Dedifferentiated amniotic fluid mesenchymal stem cell (primary cell): ENCODE data around the gene DYSF.

Experiments used
- DNase-seq: peaks from one replicate; pipeline ENCODE4 v3.0.0-alpha.2; 2016; ENCODE audit errors: extremely low spot score

Gene DYSF

DNA sequence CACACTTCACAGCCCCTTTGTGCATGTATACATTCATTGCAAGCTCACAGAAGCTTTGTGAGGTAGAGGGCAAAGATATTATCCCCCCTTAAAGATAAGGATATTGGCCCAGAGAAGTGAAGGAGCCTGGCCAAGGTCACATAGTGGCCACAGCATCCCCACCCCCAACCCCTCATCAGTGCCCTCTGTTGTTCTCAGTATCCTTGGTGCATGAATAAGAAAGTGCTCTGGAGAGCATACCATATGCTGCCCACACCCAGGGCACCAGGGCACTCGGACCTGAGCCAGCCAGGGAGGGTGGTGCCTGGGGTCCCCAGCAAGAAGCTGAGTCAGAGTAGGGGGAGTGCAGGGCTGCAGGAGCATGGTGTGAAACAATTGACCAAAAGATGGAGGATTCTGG lies 3.3 kb downstream of the DYSF start:
- DNase-seq: no peak

DNA sequence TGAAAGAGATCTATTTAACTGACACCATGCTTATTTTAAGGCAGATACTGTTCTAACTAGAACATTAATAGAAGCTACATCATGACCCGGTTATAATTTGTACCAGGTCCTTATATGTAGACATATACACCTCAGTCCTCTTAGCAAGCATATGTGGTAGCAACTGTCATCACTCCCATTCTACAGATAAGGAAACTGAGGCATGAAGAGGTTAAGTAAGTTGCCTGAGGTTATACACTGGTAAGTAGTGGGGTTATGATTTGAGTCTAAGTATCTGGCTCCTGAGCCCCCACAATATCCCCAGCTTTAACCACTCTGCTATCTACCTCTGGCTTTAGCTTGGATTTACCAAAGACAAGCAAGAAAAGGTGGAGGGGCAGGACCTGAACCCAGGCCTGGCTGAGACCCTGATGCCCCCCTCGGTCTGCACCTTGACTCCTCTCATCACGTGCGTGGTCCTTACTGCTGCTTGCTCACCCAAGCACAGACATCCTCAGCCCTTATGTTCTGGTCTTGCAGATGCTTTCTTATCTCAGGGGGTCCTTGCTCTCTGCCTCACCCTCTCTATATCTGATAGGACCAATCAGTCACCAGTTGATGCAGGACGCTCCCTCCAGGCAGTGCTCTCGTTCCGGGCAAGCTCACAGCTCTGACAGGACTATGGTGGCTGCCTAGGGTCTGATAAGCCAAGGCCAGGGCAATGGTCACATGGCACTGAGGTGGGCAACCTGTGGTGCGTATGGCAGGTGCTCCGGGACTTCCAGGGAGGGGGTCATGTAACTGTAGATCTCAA lies 4.0 kb downstream of the DYSF start:
- DNase-seq: no peak

DNA sequence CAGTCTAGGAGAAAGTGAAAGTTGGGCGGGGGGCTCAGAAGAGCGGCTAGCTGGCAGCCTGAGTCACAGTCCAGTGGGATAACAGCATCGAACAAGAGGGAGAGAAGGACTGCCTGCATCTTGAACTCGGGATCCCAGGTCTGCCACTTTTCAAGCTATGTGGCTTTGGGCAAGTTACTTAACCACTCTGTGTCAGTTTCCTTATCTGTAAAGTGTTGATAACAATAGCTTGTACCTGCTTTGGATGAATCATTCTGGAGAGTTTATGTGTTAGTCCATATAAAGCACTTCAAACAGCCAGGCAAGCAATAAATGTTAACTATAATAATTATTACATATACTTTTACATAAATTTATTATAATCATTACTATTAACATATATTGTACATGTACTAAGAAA lies 4.6 kb downstream of the DYSF start:
- no peak for DNase-seq

DNA sequence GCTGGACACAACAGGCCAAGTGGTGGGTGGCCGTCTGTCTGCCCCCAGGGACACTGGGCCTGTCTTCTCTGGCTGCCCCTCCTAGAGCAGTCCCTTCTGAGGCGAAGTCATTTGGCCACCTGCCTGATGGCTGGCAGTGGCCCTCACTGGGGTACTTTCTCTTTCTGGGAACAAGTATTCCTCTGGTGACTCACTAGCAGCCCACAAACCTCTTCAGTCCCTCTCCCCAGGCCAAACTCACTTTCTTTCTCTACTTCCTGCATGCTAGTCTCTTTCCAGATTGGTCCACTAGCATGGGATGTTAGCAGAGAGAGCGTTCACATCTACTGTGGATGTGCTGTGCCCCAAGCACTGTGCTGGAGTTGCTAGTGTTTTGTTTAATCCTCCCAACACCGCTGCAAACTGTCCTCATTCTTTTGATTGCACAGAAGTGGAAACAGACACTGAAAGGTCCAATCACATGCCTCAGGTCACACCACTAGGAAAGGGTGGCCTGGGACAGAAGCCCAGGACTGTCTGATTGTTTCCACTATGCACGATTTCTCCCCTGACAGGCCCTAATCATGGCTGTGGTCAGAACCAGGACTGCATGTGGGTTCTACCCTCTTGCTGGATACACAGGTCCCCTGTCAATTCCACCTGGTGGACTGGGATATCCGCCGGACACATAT lies 5.2 kb downstream of the DYSF start:
- DNase-seq: no peak

DNA sequence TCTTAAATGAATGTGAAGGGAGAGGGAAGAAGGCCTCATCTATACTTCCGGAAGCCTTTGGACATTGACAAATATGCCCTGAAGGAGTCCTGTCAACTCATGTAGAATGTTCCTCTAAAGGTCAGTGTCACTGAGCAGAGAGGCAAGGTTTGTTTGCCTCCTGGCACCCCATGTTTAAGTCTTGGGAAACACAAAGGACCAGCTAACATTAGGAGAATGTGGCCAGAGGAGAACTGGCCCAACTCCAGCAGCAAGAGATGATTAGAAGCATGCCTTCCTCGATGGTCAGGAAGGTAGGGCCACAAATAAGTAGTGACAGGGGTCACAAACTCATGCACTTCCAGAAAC lies 5.7 kb downstream of the DYSF start:
- DNase-seq: no peak

DNA sequence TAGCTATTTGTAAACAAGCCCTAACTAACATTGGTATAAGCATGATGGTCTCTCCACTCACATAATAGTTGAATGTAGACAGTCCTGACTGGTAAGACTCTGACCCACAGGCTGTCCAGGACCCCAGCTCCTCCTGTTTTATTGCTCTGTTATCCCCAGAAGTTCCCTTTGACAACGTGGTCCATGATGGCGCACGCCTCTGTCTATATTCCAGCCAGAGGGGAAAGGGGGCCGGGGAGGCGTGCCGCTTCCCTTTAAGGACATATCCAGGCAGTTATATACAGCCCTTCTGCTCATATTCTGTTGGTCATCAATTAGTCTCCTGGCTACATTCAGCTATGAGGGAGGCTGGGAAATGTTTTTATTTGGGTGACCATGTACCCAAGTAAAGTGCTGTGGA lies 6.7 kb downstream of the DYSF start:
- DNase-seq: no peak

DNA sequence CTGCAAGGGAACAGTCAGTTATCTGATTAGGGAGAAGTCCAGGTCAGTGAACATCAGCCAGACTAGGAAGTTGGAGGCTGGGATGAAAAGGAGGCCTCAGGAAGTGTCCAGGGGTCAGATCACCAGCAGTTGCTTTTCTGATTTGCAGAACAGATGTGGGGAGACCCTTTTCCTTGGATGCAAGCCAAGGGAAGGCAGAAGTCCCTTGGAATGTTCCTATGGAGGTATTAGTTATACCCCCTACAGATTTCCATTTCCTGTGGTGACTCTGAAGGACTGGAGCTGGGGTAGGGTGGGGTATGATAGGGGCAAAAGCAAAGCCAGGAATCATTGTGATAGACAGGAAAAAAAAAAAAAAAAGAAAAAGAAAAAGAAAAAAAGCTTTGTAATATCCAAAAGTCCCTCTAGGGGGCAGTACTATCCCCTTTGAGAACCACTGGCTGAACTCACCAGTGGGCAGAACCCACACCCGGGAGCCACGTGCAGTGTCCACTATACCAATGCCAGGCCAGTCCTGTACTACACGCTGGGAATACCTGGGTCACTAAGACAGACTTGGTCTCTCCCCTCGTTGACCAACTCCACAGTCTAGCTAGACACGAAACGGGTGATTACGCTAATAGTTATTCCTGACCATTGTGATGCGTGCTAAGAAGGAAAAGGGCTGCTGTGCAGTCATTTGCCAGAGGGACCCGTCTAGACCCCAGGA lies 7.4 kb downstream of the DYSF start:
- no peak for DNase-seq

DNA sequence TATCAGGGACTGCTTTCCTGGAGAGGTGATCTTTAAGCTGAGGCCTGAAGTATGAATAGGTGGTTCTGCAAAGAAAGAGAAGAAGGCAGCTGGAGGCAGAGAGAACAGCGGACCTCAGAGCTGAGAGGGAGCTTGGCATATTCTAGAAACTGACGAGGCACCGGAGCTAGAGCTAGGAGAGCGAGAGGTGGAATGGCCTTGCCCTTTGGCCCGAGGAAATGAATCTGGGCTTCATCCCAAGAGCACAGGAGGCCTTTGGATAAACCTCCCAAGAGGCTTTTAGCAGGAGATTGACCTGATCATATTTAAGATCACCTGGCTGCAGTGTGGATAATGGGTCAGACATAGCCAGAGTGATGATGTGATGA lies 7.9 kb downstream of the DYSF start:
- no peak for DNase-seq

DNA sequence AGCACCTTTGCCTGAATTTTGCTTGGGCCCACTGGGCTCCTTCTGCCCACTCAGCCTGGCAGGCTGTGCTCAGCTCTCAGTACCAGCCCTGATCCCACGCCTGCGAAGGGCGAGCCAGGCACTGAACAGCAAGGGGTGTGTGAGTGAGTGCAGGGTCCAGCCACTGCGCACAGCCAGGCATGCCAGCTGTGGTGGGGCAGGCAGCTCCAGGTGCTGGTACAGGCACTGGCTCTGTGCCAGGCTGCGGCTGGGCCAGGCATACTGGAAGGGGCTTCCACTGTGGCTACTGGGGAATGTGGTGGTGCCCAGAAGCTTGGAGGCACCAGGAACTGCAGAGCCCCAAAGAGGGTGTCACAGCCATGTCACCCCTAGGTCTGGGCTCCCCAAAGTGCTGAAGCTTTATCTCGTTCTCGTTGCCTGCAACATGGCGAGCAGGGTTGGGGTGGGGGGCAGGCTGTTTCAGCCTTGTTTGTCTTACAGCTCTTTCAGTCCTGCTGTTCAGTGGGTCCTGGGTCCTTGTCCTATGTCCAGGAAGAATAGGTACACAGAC lies 8.8 kb downstream of the DYSF start:
- no peak for DNase-seq

DNA sequence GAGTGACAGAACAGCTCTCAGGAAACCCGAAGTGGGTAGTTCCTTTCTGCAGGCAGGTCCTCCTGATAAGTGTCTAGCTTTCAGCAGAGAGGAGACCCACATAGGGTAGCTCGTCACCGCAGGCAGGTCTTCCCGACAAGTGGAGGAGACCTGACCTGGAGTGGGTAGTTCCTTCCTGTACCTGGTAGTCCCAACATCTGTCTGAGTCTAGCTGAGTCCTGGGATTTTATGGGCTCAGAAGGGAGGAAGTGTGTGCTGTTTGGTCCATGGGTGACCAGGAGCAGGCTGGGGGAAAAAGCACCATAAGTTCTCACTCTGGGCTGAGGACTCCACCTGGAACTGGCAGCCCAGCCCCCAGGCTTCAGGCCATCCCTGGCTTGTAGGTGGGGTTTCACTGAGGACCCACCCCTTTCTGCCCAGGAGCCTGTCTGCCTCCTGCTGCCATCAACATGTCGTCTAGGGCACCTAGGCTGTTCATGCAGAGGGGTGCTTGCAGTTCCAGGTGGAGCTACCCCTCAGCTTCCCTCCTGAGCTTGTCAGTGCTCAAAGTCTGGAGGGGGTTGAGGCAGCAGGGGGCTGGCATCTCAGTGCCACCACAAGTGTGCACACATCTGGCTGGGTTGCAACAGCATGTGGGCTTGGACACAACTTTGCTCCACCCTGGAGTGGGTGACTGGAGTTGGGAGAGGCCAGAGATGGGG lies 9.4 kb downstream of the DYSF start:
- no peak for DNase-seq

DNA sequence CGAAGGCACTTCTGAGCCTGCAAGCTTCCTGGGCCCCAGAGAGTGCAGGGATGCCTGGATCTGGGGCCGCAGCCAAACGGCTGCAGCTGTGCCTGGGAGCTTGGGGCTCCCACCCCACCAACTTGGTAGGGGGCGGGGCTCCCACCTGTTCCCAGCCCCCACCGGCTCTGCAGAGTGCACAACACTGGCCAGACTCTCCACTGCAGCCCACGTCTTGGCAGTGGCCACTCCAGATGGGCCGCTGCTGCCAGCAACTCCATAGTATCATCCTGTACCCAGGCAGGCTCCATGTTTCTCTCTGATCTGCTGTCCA lies 9.9 kb downstream of the DYSF start:
- DNase-seq: no peak

DNA sequence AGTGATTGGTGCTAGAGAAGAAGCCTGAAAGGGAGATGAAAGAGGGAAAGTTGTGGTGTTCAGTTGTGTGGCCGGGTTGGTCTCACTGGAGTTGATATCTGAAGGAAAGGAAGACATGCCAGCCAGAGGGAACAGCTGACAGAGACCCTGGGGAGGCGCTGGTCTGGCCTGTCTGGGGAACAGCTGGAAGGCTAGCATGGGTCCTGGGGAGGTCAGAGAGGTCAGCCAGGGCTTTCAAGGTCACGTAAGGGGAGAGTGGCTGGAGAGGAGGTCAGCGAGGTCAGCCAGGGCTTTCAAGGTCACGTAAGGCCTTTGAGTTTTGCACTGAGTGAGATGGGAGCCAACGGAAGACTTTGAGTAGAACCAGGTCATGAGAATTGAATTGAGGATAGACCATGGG lies 11.0 kb downstream of the DYSF start:
- DNase-seq: no peak

DNA sequence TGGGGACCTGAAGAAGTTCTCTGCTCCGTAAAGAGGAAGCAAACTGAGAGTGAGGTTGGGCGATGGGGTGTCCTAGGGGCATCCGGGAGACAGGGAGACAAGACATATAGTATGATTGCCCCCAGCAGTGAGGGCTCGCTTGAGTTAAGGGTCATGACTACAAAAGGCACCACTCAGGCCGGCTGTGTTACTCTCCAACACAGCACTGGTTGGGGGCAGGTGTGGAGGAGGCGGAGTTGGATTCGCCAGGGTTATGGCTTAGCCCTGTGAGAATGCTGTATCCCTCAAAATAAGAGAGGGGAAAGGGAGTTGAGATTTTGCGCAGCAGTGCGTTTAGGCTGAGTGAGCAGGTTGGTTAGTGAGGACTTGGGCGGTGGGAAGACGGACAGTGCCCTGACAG lies 12.0 kb downstream of the DYSF start:
- no peak for DNase-seq

DNA sequence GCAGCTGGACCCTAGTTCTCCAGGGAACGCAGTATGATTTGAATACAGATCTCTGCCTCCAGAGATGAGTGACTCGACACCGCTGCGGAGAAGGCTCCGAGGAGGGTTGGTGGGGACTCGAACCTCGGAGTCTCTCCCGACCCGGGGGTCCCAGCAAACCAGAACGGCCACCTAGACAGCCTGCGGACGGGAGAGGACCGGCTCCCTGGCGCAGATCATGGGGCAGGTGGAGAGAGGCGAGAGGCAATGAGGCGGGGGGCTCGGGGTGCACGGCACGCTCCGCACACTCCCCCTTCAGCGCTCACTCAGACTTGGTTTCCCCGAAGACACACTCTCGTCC lies 12.6 kb downstream of the DYSF start:
- DNase-seq: no peak

DNA sequence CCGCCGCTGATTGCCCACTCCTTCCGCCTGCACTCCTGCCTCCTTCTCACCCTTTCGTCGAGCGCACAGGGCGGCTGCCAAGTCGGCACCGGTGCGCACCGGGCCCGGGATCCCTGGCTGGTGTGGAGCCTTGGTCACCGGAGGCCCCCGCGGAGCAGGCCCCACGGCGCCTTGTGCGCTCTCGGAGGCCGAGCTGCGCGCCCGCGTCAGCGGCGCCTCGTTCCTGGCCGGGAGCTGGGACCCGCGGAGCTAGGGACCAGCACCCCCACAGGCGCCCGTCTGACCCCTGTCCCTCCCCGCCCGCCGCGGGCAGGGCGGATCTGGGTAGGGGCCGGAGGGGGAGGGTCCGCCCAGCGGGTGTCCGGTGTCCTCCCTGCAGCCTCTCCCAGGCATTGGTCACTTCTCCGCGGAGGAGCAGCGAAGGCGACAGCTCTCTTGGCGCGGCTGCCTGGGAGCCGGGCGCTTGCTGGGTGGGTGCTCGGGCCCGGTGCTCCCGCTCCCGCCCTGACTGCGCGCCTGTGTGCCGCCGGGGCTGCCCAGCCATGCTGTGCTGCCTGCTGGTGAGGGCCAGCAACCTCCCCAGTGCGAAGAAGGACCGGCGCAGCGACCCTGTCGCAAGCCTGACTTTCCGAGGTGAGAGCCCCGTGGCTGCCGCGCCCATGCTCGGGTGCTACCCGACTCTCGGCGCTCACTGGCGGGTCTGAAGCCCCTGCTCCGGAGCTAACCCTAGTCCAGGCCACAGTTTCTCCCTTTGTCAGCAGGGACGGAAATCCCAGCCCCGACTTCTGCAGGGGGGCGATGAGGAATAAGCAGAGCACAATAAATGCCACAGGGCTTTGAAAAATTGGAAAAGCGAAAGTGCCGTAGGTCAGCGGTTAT lies 13.2 kb downstream of the DYSF start:
- DNase-seq: no peak

DNA sequence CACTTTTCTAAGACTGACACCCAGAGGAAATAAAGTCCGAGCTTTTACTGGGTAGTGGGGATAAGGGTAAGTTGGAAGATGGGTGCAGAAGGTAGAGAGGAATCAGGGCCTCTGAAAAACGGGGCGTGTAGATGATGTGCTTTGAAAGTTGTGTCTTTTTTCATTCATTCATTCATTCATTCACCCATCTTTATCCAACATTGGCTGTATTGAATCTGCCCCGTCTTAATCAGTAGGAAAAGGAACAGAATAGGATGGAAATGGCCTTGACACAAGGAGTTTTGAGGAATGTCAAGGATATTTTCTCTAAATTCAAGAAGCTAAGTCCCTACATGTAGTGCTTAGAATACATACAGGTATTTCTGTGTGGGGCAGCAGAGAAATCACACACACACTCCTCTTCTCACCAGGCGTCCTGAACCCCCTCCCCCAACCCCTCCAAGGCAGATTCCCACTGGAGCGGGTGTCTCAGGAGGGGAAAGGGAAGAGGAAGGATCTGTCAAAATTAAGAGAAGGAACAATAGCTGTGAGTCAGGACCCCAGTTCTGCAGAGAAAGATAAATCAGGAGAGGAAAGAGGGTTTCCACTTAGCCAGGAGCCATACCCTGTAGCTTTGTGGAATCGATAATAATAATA lies 13.9 kb downstream of the DYSF start:
- no peak for DNase-seq

DNA sequence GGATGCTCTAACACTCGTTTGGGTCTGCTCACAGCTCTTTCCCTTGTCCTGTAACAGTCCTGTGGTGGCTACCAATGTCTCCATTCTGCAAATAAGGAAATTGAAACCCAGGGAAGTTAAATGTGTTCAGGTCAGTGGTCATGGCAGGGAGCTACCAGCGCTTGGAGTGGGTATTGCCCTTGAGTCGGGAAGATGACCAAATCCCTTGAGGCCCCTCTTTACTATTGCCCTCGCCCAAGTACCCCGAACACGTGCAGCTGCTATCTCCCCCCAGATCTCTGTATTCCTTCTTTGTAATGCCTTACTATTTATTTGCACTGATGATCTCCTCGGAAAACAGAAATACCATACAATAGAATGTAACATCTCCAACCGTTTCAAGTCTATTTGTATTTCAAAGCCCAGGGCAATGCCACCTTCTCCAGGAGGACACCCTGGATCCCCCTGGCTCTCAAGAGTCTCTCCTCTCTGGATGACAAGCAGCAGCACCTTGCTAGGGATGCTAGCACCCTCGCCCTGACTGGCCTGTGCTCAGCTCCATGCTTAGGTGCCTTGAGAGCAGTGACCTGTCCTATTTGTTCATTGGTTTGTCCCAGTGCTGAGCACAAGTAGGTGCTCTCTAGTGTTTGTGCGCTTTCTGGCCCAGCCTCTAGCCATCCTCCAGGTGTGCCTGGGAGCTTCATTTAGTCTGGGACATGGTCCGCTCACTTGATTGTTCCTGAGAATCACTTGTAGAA lies 15.1 kb downstream of the DYSF start:
- no peak for DNase-seq

DNA sequence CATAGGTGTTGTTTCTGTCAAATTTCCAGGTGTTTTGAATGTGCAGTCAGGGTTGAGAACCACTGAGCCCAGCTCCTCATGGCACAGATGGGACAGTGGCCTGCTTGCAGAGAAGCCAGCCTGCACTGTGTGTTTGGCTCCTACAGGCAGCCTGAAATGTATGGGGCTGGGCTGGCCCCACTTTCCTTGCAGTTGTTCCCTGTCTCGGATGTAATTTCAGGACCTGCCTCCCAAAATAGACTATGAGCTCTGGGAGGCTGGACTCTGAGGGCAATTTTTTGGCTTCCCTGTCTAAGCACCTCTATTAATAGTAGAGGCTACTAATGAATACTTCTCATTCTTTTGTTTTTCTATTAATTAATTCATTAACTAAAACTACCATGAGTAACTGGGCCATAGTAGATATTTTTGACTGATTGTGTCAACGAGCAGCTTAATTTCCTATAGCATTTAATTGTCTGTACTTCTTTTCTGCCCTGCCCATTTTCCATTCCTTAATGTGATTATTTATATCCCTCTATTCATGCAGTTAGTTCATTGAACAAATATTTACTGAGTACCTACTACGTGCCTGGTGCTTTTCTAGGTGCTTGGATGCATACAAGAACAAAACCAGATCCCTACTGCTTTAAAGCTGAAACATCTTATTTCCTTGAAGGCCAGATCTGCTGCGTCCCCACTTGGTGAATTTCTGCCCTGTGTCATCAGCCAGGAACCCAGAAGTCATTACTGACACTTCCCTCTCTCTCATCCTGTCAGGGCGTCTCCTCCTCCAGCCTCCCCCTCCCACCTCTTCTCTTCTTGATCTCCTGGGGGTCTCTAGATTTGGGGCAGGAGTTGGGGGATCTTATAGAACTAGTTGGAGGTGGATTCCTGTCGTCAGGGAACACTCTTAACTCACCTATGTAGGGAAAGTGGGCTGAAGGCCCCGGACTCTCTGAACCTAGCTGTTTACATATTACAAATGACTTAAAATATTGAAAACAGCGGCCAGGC lies 16.3 kb downstream of the DYSF start:
- no peak for DNase-seq

DNA sequence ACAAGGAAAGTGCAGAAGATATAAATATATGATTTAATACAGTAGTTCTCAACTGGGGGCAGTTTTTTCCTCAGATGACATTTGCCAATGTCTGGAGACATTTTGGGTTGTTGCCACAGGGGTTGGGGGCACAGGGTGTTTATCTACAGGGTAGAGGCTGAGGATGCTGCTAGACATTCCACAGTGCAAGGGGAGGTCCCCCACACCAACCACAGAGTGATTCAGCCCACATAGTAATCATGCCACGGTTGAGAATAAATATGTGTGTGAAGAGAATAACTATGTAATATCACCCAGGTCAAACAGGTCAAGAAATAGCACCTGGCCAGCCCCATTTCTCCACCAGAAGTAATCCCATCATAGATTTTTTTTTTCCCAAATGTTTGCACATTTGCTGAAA lies 17.9 kb downstream of the DYSF start:
- no peak for DNase-seq
